HepG2 (cell line): ENCODE measurements around the gene MRPS34. TPM values are rescaled to one million over a fixed set of nuclear protein-coding genes. Genes with fewer than 3 reads are reported as not detected.

Source experiments
- ATAC-seq: fragments of 200-7000 bp; cut with Tn5 transposase; 3 replicates; pipeline ENCODE4 v1.9.1; 2020; ENCODE audit warnings: mild to moderate bottlenecking, moderate library complexity
- BruUV-seq: library from RNA; stranded (reverse); fragments of 400-500 nt; replicated peaks from 2 replicates; lab custom pipeline; 2021; lab: Mats Ljungman, UMichigan
- CTCF ChIA-PET: fragments of 300-600 bp; formaldehyde crosslinking; extraction: SDS; loops from one replicate; lab custom pipeline; 2021; ENCODE audit warnings: low total read pairs, inconsistent platforms, low intra/inter-chr PET ratio; lab: Yijun Ruan, JAX
- POLR2A ChIA-PET: fragments of 350-600 bp; sonication (Branson Sonifier 250); formaldehyde crosslinking; loops from one replicate; lab custom pipeline; 2020; ENCODE audit warnings: antibody characterized with exemption, inconsistent platforms; lab: Yijun Ruan, JAX
- DNase-seq: peaks from one replicate; pipeline ENCODE4 v3.0.0-alpha.2; 2015; ENCODE audit warnings: low spot score
- FAIRE-seq: peaks from 3 replicates; lab custom pipeline; 2011; peaks lifted over from hg19 to GRCh38; lab: Jason Lieb, UNC
- H2AFZ ChIP-seq: one replicate; pipeline ENCODE4 v1.6.1; 2011; ENCODE audit warnings: low read length, inconsistent platforms
- H3K27ac ChIP-seq: fragments of 300-600 bp; 3 replicates; pipeline ENCODE4 v1.8.0; 2011; ENCODE audit warnings: mixed run types, mild to moderate bottlenecking, mixed read lengths, low read length, inconsistent platforms; ENCODE audit not compliant: insufficient read depth; ENCODE audit errors: extremely low read length
- H3K27me3 ChIP-seq, 2 experiments: fragments of 200-600 bp in 1 of 2; 2 replicates in 1 of 2; 3 replicates in 1 of 2; pipeline versions ENCODE4 v1.6.0 to v1.8.0; 2011; ENCODE audit warnings: low read length in 2 of 2, mild to moderate bottlenecking in 2 of 2, moderate library complexity in 2 of 2, inconsistent platforms in 1 of 2; ENCODE audit not compliant: insufficient read depth in 2 of 2, control insufficient read depth in 1 of 2
- H3K36me3 ChIP-seq, 2 experiments: fragments of 200-600 bp in 1 of 2; replicated peaks in 1 of 2; 2 replicates in 1 of 2; 3 replicates in 1 of 2; pipeline versions ENCODE4 v1.5.1 to v1.8.0; 2011; ENCODE audit warnings: low read length in 2 of 2, inconsistent platforms in 1 of 2; ENCODE audit not compliant: insufficient read depth in 2 of 2, control insufficient read depth in 1 of 2
- H3K4me1 ChIP-seq: 2 replicates; pipeline ENCODE4 v1.5.1; 2012; ENCODE audit warnings: low read length, inconsistent platforms; ENCODE audit not compliant: insufficient read depth
- H3K4me2 ChIP-seq: 2 replicates; pipeline ENCODE4 v1.6.0; 2011; ENCODE audit warnings: low read depth, low read length, inconsistent platforms
- H3K4me3 ChIP-seq, 3 experiments: fragments of 200-600 bp in 1 of 3; sonication (generic), shearing (Covaris generic) in 1 of 3; replicated peaks in 1 of 3; 2 replicates each; pipeline ENCODE4 v1.5.1; 2011 to 2016; ENCODE audit warnings: low read length in 3 of 3, inconsistent platforms in 2 of 3, low read depth in 2 of 3, mild to moderate bottlenecking in 2 of 3, control low read depth in 1 of 3, mixed read lengths in 1 of 3; ENCODE audit not compliant: insufficient read depth in 1 of 3
- H3K79me2 ChIP-seq: one replicate; pipeline ENCODE4 v1.6.1; 2011; ENCODE audit warnings: low read length, inconsistent platforms; ENCODE audit not compliant: insufficient read depth
- H3K9ac ChIP-seq: 2 replicates; pipeline ENCODE4 v1.6.0; 2011; ENCODE audit warnings: mild to moderate bottlenecking, low read depth, low read length, inconsistent platforms; ENCODE audit not compliant: insufficient read depth
- H3K9me3 ChIP-seq: 2 replicates; pipeline ENCODE4 v1.5.1; 2012; ENCODE audit warnings: mild to moderate bottlenecking, low read length
- H4K20me1 ChIP-seq: 2 replicates; pipeline ENCODE4 v1.6.0; 2011; ENCODE audit warnings: inconsistent platforms, mild to moderate bottlenecking, low read length, moderate library complexity; ENCODE audit not compliant: insufficient read depth
- CEBPZ ChIP-seq: IDR thresholded peaks from 2 replicates; pipeline ENCODE4 v1.6.1; 2012; ENCODE audit warnings: low read length, improper control_type of control experiment
- MXD1 ChIP-seq: sonication (generic); formaldehyde crosslinking; IDR thresholded peaks from 2 replicates; pipeline ENCODE4 v1.4.0; 2020; ENCODE audit warnings: mild to moderate bottlenecking, missing genetic modification reagents
- NCOA5 ChIP-seq: sonication (generic); formaldehyde crosslinking; IDR thresholded peaks from 2 replicates; pipeline ENCODE4 v1.4.0; 2020; ENCODE audit warnings: missing genetic modification reagents
- PATZ1 ChIP-seq: sonication (generic); formaldehyde crosslinking; IDR thresholded peaks from 2 replicates; pipeline ENCODE4 v1.4.0; 2020; ENCODE audit warnings: missing genetic modification reagents
- POGK ChIP-seq: sonication (generic); formaldehyde crosslinking; conservative IDR thresholded peaks from 2 replicates; pipeline ENCODE4 v1.8.0; 2022; ENCODE audit warnings: mild to moderate bottlenecking, moderate library complexity, missing genetic modification reagents
- SRSF9 ChIP-seq: fragments of 200-400 bp; formaldehyde crosslinking; IDR thresholded peaks from 2 replicates; pipeline ENCODE4 v1.6.1; 2018; ENCODE audit warnings: borderline replicate concordance, mild to moderate bottlenecking, low read depth, low read length; ENCODE audit not compliant: insufficient read depth, poor library complexity, severe bottlenecking
- ZKSCAN1 ChIP-seq: fragments of 150-350 bp; IDR thresholded peaks from 2 replicates; pipeline ENCODE4 v1.6.1; 2014; ENCODE audit warnings: low read length
- ZNF350 ChIP-seq: sonication (generic); formaldehyde crosslinking; IDR thresholded peaks from 2 replicates; pipeline ENCODE4 v1.4.0; 2020; ENCODE audit warnings: mild to moderate bottlenecking, low read depth, missing genetic modification reagents, borderline replicate concordance
- ZNF513 ChIP-seq: sonication (generic); formaldehyde crosslinking; conservative IDR thresholded peaks from 2 replicates; pipeline ENCODE4 v1.5.0; 2020; ENCODE audit warnings: missing genetic modification reagents
- ZUFSP ChIP-seq: sonication (generic); formaldehyde crosslinking; IDR thresholded peaks from 2 replicates; pipeline ENCODE4 v1.9.0; 2021; ENCODE audit warnings: missing genetic modification reagents, mild to moderate bottlenecking, borderline replicate concordance
- whole genome bisulfite sequencing: methylation state at CpG from one replicate; pipeline ENCODE4 v1.1.6; 2017; ENCODE audit warnings: low lambda C conversion rate; 5-methylcytosine and 5-hydroxymethylcytosine counted together
- in situ Hi-C: cut with HindIII; loops from 2 replicates; pipeline ENCODE4 v1.10.0; 2017; ENCODE audit warnings: low pct_unique_long_range_greater_than_20kb; ENCODE audit not compliant: extremely low pct_ligation_motif_present
- intact Hi-C: fragments of 100-400 bp; cut with micrococcal nuclease; formaldehyde crosslinking; loops from one replicate; pipeline ENCODE4 v1.10.0; 2022; ENCODE audit not compliant: unreplicated experiment
- polyA plus RNA-seq, 8 experiments: library from polyadenylated mRNA; depleted of rRNA in 3 of 8; stranded (reverse) in 7 of 8; unstranded in 1 of 8; fragments of >200 nt; fragmentation: Illumina TruSeq in 4 of 8; extraction: Trizol in 4 of 8; gene quantifications; 2 replicates each; pipeline versions ENCODE4 v1.2.1 to v1.2.3, GENCODE V29; 2011 to 2016; ENCODE audit warnings: low read depth in 4 of 8, missing spikeins in 1 of 8, mixed read lengths in 1 of 8; ENCODE audit not compliant: insufficient read depth in 1 of 8
- total RNA-seq, 5 experiments: library from RNA; depleted of rRNA; stranded (reverse); fragments of >200 nt; fragmentation: Illumina TruSeq; extraction: Trizol; gene quantifications; 2 replicates each; pipeline ENCODE4 v1.2.3, GENCODE V29; 2016; ENCODE audit warnings: low read depth in 1 of 5

The MRPS34 gene
- total and polyA plus RNA-seq, 2 of the 13 experiments (the other 11 are each of a cell fraction or from before 2014, with no cell fraction given), result 63.5 to 131 TPM

GRCh38 chr16:1785846-1786170 is 12.9 kb upstream of the MRPS34 start:
- Histone ChIP-seq H3K79me2 (peaks cover 26% of the 10 kb centered on the region), H3K36me3 (peaks cover 4 to 7% of the 10 kb centered on the region in 2 experiments; a peak in 3 of 5 replicates), H3K27ac (no peak overlapping the region), H3K27me3 (peaks cover 0 to 2% of the 10 kb centered on the region in 2 experiments; a peak in 1 of 5 replicates), H3K4me1 (peaks cover 16% of the 10 kb centered on the region), H3K4me2 (no peak overlapping the region), H4K20me1 (peaks cover 4% of the 10 kb centered on the region; the same call in 1 of the 2 replicates), H3K4me3 (no peak overlapping the region), H3K9ac (no peak overlapping the region), H2AFZ (no peak overlapping the region), H3K9me3 (no peaks in the 10 kb centered on the region)
- ChIA-PET POLR2A (no interaction called here), CTCF (no interaction called here)
- BruUV-seq, result no TSS peak
- in situ Hi-C loops (no loop called here), intact Hi-C loops (no loop called here)
- FAIRE-seq, result no peak
- 100% methylated on average over 1 of the region's 14 CpGs for WGBS
- ATAC-seq, result no peak
- no peak for DNase-seq
- TF ChIP-seq ZUFSP (CRISPR knock-in tag), result no peak
- no peak for TF ChIP-seq MXD1 (CRISPR knock-in tag)
- TF ChIP-seq NCOA5 (CRISPR knock-in tag), result no peak
- no peak for TF ChIP-seq ZNF350 (CRISPR knock-in tag)
- no peak for TF ChIP-seq POGK (CRISPR knock-in tag)
- no peak for TF ChIP-seq ZNF513 (CRISPR knock-in tag)
- no peak for TF ChIP-seq SRSF9
- no peak for TF ChIP-seq ZKSCAN1
- no peak for TF ChIP-seq CEBPZ
- TF ChIP-seq PATZ1 (CRISPR knock-in tag), result no peak
